NT2/D1 (cell line): Measurements from ENCODE around the gene RRAGB.
"Not testable (repeated sequence)": the region's sequence is repeated elsewhere in the genome, so short reads cannot be mapped to it uniquely, and the experiment has no call there.

Experiments used
- SUZ12 ChIP-seq: IDR thresholded peaks from 2 replicates; pipeline ENCODE4 v1.6.1; 2011; ENCODE audit not compliant: insufficient read length, insufficient read depth; ENCODE audit errors: extremely low read depth
- YY1 ChIP-seq: IDR thresholded peaks from 2 replicates; pipeline ENCODE4 v1.6.1; 2011; ENCODE audit not compliant: insufficient read length, insufficient read depth
- ZNF274 ChIP-seq: IDR thresholded peaks from 2 replicates; pipeline ENCODE4 v1.6.1; 2011; ENCODE audit warnings: mild to moderate bottlenecking, low read depth, low read length

- TF ChIP-seq YY1, SUZ12, ZNF274: not testable (repeated sequence)
Observed at GRCh38 chrX:55688579-55688978, 29.0 kb upstream of the RRAGB start.
